GM21717 (cell line): ENCODE results near the gene SPDYA.
"Not testable (repeated sequence)": the region's sequence is repeated elsewhere in the genome, so short reads cannot be mapped to it uniquely, and the experiment has no call there.

Experiments used
- ATAC-seq: cut with Tn5 transposase; IDR thresholded peaks from one replicate; pipeline ENCODE4 v1.9.1; 2021; ENCODE audit warnings: mild to moderate bottlenecking, moderate library complexity; ENCODE audit not compliant: unreplicated experiment

SPDYA gene

GRCh38 chr2:28810384-28811285, at the start of gene SPDYA:
Gene SPDYA (plus strand): TSS chr2:28810834. CDS start chr2:28816015, 5,181 bp downstream.
- ATAC-seq: peak; percentile 77

DNA sequence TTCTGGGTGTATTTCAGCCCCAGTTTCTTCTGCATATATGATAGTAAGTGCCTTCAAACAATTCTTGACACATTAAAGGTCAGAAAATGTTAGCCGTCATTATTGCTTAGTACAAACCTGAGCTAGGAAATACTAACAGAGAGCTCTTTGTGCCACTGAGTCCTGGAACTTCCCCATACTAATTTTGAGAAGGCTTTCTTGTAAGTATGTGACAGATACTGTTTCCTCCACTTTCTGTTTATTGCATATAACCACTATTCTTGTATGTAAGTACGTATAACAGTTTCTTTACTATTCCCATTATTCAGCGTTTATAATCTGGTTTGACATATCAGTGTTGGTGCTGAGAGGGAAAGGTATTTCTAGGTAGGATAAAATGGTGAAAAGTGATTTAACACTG, 49.2 kb upstream of the SPDYA start:
- no peak for ATAC-seq

DNA sequence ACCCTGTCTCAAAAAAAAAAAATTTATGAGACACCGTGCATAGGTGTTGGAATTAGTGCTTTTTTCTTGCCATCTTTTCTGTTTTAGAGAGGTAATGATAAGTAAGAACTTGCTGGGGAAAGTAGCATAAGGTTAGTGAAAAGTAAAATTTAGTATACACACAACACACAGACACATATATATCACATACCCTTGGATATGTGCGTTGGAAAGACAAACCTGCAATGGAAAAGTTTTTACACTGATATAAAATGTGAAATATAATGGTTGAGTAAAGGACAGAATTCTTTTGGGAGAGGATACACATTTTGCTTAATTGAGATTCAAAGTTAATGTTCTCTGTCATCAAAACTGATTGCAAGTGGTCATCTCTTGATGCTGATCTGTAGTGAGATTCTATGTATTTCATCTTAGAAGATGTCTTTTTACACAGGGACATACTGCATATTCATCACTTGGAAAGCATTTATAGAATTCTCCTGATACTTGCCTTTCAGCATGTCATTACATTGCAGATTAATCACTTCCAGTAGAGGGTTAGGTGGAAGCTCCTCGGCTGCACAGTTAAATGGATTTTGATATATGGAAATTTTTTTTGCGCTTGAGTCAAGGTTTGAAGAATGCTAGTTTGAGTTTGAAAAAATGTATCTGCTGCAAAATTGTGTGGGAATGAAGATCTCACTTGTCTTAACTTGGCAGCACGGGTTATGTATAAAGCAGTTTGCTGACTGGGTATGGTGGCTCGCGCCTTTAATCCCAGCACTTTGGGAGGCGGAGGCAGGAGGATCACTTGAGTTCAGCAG, 45.5 kb upstream of the SPDYA start:
- no peak for ATAC-seq

DNA sequence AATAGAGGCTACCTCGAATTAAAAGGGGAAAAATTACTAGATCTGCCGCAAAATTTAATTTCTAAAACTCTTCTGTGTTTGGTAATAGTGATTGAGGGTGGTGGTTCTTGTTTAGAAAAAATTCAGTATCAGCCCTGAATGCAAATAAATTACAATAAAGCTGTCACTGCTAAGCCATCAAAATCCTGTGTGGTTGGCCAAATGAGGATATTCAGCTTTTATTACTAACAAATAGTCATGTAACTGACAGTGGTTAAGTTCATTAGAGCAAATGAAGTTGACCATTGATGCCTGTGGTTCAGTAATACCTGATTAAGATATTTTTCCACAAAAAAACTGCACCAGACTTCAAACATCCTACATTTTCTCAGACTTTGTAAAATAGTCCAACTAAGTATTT, 44.6 kb upstream of the SPDYA start:
- ATAC-seq: no peak

DNA sequence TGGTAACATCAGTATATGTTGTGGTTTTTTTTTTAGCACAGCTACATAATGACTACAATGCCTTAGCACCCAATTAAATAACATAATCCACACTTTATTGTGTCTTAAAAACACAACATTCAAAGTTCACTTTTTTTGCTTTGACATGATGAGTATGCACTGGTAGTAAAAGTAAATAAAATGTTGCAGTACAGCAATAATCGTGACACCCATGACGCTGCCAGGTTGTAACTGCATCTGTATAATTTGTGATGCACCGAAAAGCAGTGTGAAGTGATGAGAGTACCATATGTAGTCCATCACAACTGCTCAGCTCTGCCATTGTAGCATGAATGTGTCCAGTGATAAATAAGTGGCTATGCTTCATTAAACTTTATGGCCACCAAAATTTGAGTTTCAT, 43.3 kb upstream of the SPDYA start:
- ATAC-seq: no peak

GRCh38 chr2:28768422-28768821, 42.2 kb upstream of the SPDYA start:
- no peak for ATAC-seq

GRCh38 chr2:28768952-28769351, 41.7 kb upstream of the SPDYA start:
- ATAC-seq: no peak

DNA sequence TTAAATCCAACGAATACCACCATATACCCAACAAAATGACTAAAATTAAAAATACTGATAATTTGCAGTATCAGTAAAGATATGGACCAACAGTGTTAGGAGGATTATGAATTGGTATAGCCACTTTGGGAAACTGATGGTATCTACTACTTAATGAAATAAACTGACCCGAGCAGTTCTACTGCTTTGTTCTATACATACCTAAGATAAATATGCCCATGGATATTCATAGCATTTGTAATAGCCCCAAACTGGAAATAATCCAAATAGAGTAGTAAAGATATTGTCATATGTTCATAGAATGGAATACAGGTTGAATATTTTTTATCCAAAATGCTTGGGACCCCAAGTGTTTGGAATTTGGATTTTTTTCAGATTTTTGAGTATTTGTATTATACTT, 38.3 kb upstream of the SPDYA start:
- no peak for ATAC-seq

DNA sequence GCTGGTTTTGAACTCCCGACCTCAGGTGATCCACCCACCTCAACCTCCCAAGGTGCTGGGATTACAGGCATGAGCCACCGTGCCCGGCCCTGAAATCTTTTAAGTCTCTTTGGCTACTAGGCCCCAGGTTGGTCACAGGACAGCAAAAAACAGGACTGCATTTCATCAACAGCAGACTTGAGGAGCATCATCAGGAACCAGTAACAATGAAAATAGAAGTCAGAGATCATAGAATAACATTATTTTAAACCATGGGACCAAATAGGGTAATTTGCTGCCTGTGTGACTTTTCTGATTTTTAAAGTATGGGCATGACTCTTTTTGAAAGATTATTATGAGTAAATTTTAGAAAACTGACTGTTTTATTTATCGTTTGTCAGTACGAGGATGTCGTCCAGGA, 34.2 kb upstream of the SPDYA start:
- no peak for ATAC-seq

GRCh38 chr2:28778392-28778791, 32.2 kb upstream of the SPDYA start:
- no peak for ATAC-seq

- ATAC-seq: no peak
Observed at GRCh38 chr2:28779001-28779400, 31.6 kb upstream of the SPDYA start.

DNA sequence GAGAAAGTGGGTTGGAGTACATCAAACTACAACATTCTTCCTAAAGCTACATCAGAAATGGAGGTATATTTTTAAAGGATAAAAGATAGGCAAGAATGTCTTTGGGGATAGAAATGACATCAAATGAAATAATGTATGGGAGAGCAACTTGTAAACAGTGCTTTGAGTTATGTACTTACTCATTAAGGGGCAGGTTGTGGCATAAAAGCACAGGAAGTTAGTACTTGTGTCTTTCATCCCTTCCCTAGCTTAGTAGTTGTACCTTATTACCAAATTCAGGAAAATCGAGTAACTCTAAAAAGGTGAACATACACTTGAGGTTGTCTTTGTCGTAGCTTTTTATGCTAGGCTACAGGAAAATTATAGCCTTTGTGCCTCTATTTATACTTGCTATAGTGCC, 30.1 kb upstream of the SPDYA start:
- ATAC-seq: no peak

GRCh38 chr2:28782423-28782822, 28.2 kb upstream of the SPDYA start:
- no peak for ATAC-seq

- ATAC-seq: not testable (repeated sequence)
Observed at GRCh38 chr2:28784570-28784969, 26.1 kb upstream of the SPDYA start.

- ATAC-seq: no peak
Observed at GRCh38 chr2:28796620-28797019, 14.0 kb upstream of the SPDYA start.

GRCh38 chr2:28801726-28802125, 8.9 kb upstream of the SPDYA start:
- ATAC-seq: no peak

GRCh38 chr2:28802975-28803429, 7.6 kb upstream of the SPDYA start:
- ATAC-seq: no peak

DNA sequence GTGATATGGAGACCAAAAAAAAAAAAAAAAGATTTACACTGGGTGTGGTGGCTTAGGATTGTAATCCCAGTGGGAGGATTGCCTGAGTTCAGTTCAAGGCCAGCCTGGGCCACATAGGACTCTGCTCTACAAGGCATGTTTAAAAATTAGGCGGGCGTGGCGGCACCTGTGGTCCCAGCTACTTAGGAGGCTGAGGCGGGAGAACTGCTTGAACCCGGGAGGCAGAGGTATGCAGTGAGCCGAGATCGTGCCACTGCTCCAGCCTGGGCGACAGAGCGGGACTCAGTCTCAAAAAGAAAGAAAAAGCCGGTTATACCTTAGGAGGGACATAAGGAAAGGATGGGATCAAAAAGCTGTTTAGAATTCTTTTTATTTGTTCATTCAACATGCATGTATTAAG, 707 bp upstream of the SPDYA start:
- ATAC-seq: no peak

DNA sequence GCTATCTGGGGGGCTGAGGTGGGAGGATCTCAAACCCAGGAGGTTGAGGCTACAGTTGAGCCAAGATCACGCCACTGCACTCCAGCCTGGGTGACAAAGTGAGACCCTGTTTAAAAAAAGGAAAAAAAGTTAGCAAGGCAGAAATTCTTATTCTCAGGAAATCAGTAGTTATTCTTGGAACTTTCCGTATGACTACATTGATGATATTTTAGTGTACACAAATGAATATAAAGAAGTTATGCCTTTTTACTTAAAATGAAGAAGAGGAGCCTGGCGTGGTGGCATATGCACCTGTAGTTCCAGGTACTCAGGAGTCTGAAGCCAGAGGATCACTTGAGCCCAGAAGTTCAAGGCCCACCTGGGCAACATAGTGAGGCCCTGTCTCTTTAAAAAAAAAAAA, 7.4 kb downstream of the SPDYA start:
- ATAC-seq: no peak

- no peak for ATAC-seq
Observed at GRCh38 chr2:28821295-28821958, 10.8 kb downstream of the SPDYA start.

DNA sequence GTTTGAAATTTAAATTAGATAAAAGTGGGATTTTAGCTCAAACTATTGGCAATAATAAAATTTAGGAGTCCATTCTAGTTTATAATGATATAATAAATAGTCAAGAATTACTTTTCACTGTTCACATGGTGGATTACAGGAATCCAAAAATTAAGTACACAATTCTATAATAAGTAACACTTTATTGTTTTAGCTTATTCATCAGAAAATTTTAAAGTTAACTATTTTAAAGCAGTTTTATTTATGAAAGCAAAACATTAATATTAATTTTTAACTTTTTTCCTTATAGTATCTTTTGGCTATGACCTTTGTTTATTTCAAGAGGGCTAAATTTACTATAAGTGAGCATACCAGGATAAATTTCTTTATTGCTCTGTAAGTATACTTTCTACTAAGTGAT, 11.4 kb downstream of the SPDYA start:
- no peak for ATAC-seq
